Stomach (tissue), 9 donors: ENCODE results near the gene SOX10. TPM values are rescaled to one million over a fixed set of nuclear protein-coding genes. Genes with fewer than 3 reads are reported as not detected.

Experiments used
- DNase-seq, 2 donors: peaks; one replicate each; pipeline versions ENCODE4 v3.0.0 to v3.0.0-alpha.2; 2013 to 2019
- H3K27ac ChIP-seq, 5 donors: fragments of 200-600 bp in 4 of 5; sonication (generic) in 4 of 5; one replicate each; pipeline ENCODE4 v1.5.1; 2013 to 2019; ENCODE audit warnings: mild to moderate bottlenecking in 1 of 5, moderate library complexity in 1 of 5
- H3K27me3 ChIP-seq, 3 donors: fragments of 200-600 bp; sonication (generic); one replicate each; pipeline ENCODE4 v1.5.1; 2017 to 2019; ENCODE audit warnings: mixed run types in 1 of 3
- H3K36me3 ChIP-seq, 4 donors: fragments of 200-600 bp; sonication (generic); 1 replicate in 3 of 4; 2 replicates in 1 of 4; pipeline ENCODE4 v1.5.1; 2016 to 2019
- H3K4me1 ChIP-seq, 4 donors: fragments of 200-600 bp; sonication (generic); one replicate each; pipeline ENCODE4 v1.5.1; 2016 to 2019
- H3K4me3 ChIP-seq, 4 donors: fragments of 200-600 bp; sonication (generic) in 3 of 4; one replicate each; pipeline ENCODE4 v1.5.1; 2016 to 2019; ENCODE audit warnings: mild to moderate bottlenecking in 1 of 4
- H3K9me3 ChIP-seq, 4 donors: fragments of 200-600 bp; sonication (generic); one replicate each; pipeline ENCODE4 v1.5.1; 2016 to 2019
- CTCF ChIP-seq, 7 experiments: fragments of 450-650 bp in 4 of 7; fragments of 200-600 bp in 3 of 7; sonication (generic) in 3 of 7; IDR thresholded peaks; one replicate each; pipeline ENCODE4 v1.5.1; 2016 to 2019; ENCODE audit warnings: antibody characterized with exemption in 7 of 7, control low read depth in 2 of 7, mild to moderate bottlenecking in 1 of 7
- EP300 ChIP-seq: sonication (generic); formaldehyde crosslinking; IDR thresholded peaks from one replicate; pipeline ENCODE4 v1.6.1; 2017; ENCODE audit warnings: antibody characterized with exemption
- POLR2A ChIP-seq, 4 donors: fragments of 450-650 bp; IDR thresholded peaks; one replicate each; pipeline ENCODE4 v1.6.1; 2016; ENCODE audit warnings: antibody characterized with exemption in 4 of 4, control low read depth in 2 of 4, mild to moderate bottlenecking in 1 of 4, moderate library complexity in 1 of 4
- POLR2AphosphoS5 ChIP-seq, 3 donors: sonication (generic); formaldehyde crosslinking; IDR thresholded peaks; one replicate each; pipeline ENCODE4 v1.6.1; 2016; ENCODE audit warnings: antibody characterized with exemption in 3 of 3
- WGBS, 5 donors: extraction: QIAGEN DNeasy Blood & Tissue Kit in 3 of 5; methylation state at CpG; one replicate each; pipeline versions ENCODE4 v1.1.5 to v1.1.7; 2013 to 2018; 5-methylcytosine and 5-hydroxymethylcytosine counted together
- intact Hi-C: fragments of 100-400 bp; cut with DNase I; formaldehyde crosslinking; loops from one replicate; pipeline ENCODE4 v1.15.1; 2023; ENCODE audit warnings: low total_unique reads
- polyA plus RNA-seq, 3 donors: library from polyadenylated mRNA; stranded (reverse); fragments of 200-250 nt; gene quantifications; one replicate each; pipeline ENCODE4 v1.2.3, GENCODE V29; 2013
- total RNA-seq, 5 donors: library from RNA; depleted of rRNA; stranded (reverse); fragments of >200 nt; gene quantifications; one replicate each; pipeline versions ENCODE4 v1.1.0 to v1.2.3, GENCODE V29; 2014 to 2016
- donor health status: healthy with polysubstance abuse.
- donor health status: Bipolar disorder and iron deficiency.
- donor health status: healthy.

Gene SOX10
- total and polyA plus RNA-seq, 8 donors = 1.7 to 4.9 (median 3.0) TPM; not detected in 2

GRCh38 chr22:37975153-37975552 lies 9.2 kb downstream of the SOX10 start:
- TF ChIP-seq CTCF (IDR thresholded peaks at IDR 0.05) (no peak), EP300 (no peak), POLR2AphosphoS5 (IDR thresholded peaks at IDR 0.05) (no peak), POLR2A (IDR thresholded peaks at IDR 0.05) (no peak)
- DNase-seq = no peak
- intact Hi-C loops = no loop called here

GRCh38 chr22:37973271-37974170 lies 10.8 kb downstream of the SOX10 start:
- WGBS, 5 donors = 93 to 97% (median 95%) methylated on average over 30 to 33 of the region's 33 CpGs
- TF ChIP-seq POLR2AphosphoS5 (IDR thresholded peaks at IDR 0.05) = no peak
- no peak for TF ChIP-seq CTCF (IDR thresholded peaks at IDR 0.05)
- no peak for TF ChIP-seq EP300
- no peak for TF ChIP-seq POLR2A (IDR thresholded peaks at IDR 0.05)
- Histone ChIP-seq H3K4me3 (no peak overlapping the region), H3K4me1 (no peaks in the 10 kb centered on the region), H3K9me3 (no peaks in the 10 kb centered on the region), H3K27ac (no peak overlapping the region), H3K36me3 (peaks cover 3 to 69% (median 28%) of the 10 kb centered on the region in 4 donors), H3K27me3 (no peaks in the 10 kb centered on the region)
- intact Hi-C loops = no loop called here
- DNase-seq = no peak

More at GRCh38 chr22:37975153-37975552, 9.2 kb downstream of the SOX10 start:
- Histone ChIP-seq H3K36me3 (peaks cover 0 to 69% (median 18%) of the 10 kb centered on the region in 4 donors), H3K4me3 (no peak overlapping the region), H3K27ac (no peak overlapping the region), H3K4me1 (no peaks in the 10 kb centered on the region), H3K9me3 (no peaks in the 10 kb centered on the region), H3K27me3 (no peaks in the 10 kb centered on the region)
- WGBS, 5 donors = 91 to 94% (median 92%) methylated on average over 2 of the region's 2 CpGs

- H3K27ac ChIP-seq = no peak overlapping the region
- H3K36me3 ChIP-seq = peaks cover 13 to 79% (median 38%) of the 10 kb centered on the region in 4 donors
- peak in 1 of 2 donors; percentile 72 for DNase-seq
- no peaks in the 10 kb centered on the region for H3K27me3 ChIP-seq
- no peaks in the 10 kb centered on the region for H3K9me3 ChIP-seq
- intact Hi-C loops = no loop called here
- TF ChIP-seq CTCF (IDR thresholded peaks at IDR 0.05) (no peak), POLR2A (IDR thresholded peaks at IDR 0.05) (no peak), EP300 (no peak), POLR2AphosphoS5 (IDR thresholded peaks at IDR 0.05) (no peak)
- WGBS, 5 donors = 60 to 90% (median 75%) methylated on average over 3 of the region's 3 CpGs
- H3K4me1 ChIP-seq = no peaks in the 10 kb centered on the region
- H3K4me3 ChIP-seq = no peak overlapping the region
These were observed 11.8 kb downstream of the SOX10 start for GRCh38 chr22:37972527-37972926.

GRCh38 chr22:37971475-37972434 lies 12.6 kb downstream of the SOX10 start:
- WGBS, 5 donors = 73 to 83% (median 81%) methylated on average over 5 to 7 of the region's 7 CpGs
- no peaks in the 10 kb centered on the region for H3K4me1 ChIP-seq
- intact Hi-C loops = no loop called here
- TF ChIP-seq POLR2A (IDR thresholded peaks at IDR 0.05) (no peak), EP300 (no peak), POLR2AphosphoS5 (IDR thresholded peaks at IDR 0.05) (no peak), CTCF (IDR thresholded peaks at IDR 0.05) (no peak)
- H3K4me3 ChIP-seq = no peak overlapping the region
- DNase-seq = no peak
- H3K9me3 ChIP-seq = no peaks in the 10 kb centered on the region
- H3K27ac ChIP-seq = no peak overlapping the region
- no peaks in the 10 kb centered on the region for H3K27me3 ChIP-seq
- peaks cover 21 to 85% (median 45%) of the 10 kb centered on the region in 4 donors for H3K36me3 ChIP-seq
